ENCODE results near the gene PMP22. TPM values are rescaled to one million over a fixed set of nuclear protein-coding genes. Genes with fewer than 3 reads are reported as not detected.

The PMP22 gene
- total and polyA plus RNA-seq, 4 donors, result 78.1 to 168 (median 138) TPM

DNA sequence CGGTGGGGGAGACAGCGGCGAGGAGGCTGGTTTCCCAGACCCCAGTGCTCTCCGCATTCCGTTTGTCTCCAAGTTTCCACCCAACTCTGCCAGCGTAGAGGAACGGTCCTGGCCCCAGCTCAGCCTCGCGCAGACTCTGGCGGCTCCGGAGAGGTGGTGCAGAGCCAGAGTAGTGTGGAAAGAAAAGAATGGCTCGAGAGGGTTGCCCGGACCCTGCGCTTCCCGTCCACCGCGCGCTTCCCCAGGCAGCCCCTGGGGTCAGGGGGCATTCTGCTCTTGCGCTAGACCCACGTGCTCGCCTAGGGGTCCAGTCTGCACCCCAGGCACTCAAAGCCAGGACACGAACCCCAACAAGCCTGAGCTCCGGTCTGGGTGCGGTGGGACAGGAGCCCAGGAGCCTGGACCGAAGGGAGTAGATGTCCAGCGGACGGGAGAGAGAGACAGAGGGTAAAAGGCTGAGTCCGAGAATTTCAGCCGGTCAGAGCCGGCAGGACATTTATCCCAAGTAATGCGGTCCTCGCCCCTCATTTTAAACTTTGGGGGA lies 3.8 kb downstream of the PMP22 start:
- H3K36me3 ChIP-seq (ENCODE audit: control insufficient read depth in 4 of 4, insufficient read depth in 4 of 4, low read length in 4 of 4), result peaks cover 11 to 26% (median 18%) of the 10 kb centered on the region in 4 donors
- peaks cover 8 to 53% (median 10%) of the 10 kb centered on the region in 5 donors for H3K4me1 ChIP-seq (ENCODE audit: control insufficient read depth in 5 of 5, insufficient read depth in 5 of 5, low read length in 5 of 5)
- DNase-seq (peak; percentile 67 to 77 (median 73)), ATAC-seq (ENCODE audit: insufficient read depth, low FRiP score) (no peak)
- H3K9ac ChIP-seq (ENCODE audit: insufficient read depth in 1 of 2, low read length in 2 of 2), result peak overlapping the region; percentile 66 to 93
- no peaks in the 10 kb centered on the region for H3K9me3 ChIP-seq (ENCODE audit: control insufficient read depth in 4 of 4, insufficient read depth in 3 of 4, low read length in 3 of 4)
- peak overlapping the region; percentile 87 for H3K27ac ChIP-seq (ENCODE audit: low read depth in 1 of 2, low read length in 1 of 2)
- peak overlapping the region; percentile 77 for H3K4me3 ChIP-seq
- TF ChIP-seq, protein P1, sequence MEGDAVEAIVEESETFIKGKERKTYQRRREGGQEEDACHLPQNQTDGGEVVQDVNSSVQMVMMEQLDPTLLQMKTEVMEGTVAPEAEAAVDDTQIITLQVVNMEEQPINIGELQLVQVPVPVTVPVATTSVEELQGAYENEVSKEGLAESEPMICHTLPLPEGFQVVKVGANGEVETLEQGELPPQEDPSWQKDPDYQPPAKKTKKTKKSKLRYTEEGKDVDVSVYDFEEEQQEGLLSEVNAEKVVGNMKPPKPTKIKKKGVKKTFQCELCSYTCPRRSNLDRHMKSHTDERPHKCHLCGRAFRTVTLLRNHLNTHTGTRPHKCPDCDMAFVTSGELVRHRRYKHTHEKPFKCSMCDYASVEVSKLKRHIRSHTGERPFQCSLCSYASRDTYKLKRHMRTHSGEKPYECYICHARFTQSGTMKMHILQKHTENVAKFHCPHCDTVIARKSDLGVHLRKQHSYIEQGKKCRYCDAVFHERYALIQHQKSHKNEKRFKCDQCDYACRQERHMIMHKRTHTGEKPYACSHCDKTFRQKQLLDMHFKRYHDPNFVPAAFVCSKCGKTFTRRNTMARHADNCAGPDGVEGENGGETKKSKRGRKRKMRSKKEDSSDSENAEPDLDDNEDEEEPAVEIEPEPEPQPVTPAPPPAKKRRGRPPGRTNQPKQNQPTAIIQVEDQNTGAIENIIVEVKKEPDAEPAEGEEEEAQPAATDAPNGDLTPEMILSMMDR (IDR thresholded peaks at IDR 0.05; ENCODE audit: control extremely low read depth, extremely low read depth), result no peak
- H3K27me3 ChIP-seq (ENCODE audit: control insufficient read depth in 3 of 3, insufficient read depth in 3 of 3, low read length in 2 of 3), result peaks cover 0 to 6% (median 3%) of the 10 kb centered on the region in 3 donors
- WGBS, 2 donors, result 3 to 4% methylated on average over 32 of the region's 32 CpGs

DNA sequence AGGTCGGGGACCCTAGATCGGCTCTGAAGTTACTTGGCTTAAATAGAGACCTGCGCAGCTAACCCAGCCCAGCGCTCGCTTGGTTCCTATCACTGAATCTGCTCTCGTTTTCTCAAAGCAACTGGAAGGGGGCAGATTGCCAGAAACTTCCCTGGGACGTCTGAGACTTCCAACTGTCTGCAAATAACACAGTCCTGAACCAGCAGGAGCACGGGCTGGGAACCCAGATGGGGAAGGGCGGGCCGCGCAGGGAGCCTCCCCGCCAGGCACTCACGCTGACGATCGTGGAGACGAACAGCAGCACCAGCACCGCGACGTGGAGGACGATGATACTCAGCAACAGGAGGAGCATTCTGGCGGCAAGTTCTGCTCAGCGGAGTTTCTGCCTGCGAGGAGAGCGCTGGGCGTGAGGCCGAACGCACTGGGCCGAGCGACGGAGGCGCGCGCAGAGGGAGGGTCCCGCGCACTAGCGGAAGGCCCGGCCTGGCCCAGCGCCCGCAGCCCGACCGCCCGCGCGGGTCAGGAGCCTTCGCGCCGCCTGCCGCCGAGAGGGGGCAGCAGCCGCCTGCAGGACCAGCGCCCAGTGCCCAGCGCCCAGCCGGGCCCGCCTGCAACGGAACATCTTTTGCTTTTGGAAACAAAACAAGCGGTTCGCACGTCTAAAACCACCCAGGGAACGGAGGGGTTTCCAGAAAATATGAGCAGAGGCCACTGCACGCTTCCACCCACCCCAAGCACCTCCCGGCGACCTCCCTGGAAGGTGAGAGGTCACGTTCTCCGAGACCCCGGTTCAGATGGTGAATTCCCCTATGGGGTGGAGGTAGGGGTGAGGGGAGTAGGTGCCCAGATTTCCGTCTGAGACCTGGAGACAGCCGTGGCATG lies 4.5 kb downstream of the PMP22 start:
- TF ChIP-seq, protein P1 (IDR thresholded peaks at IDR 0.05; ENCODE audit: control extremely low read depth, extremely low read depth), result peak; percentile 75
- ATAC-seq (ENCODE audit: insufficient read depth, low FRiP score), result peak; percentile 87
- WGBS, 2 donors, result 1% methylated on average over 59 to 67 of the region's 67 CpGs
- Histone ChIP-seq H3K4me3 (peak overlapping the region; percentile 77), H3K4me1 (ENCODE audit: control insufficient read depth in 5 of 5, insufficient read depth in 5 of 5, low read length in 5 of 5) (peaks cover 8 to 53% (median 15%) of the 10 kb centered on the region in 5 donors), H3K27me3 (ENCODE audit: control insufficient read depth in 3 of 3, insufficient read depth in 3 of 3, low read length in 2 of 3) (peaks cover 0 to 6% (median 3%) of the 10 kb centered on the region in 3 donors), H3K27ac (ENCODE audit: low read depth in 1 of 2, low read length in 1 of 2) (peak overlapping the region; percentile 87), H3K9ac (ENCODE audit: insufficient read depth in 1 of 2, low read length in 2 of 2) (peak overlapping the region; percentile 66 to 93), H3K36me3 (ENCODE audit: control insufficient read depth in 4 of 4, insufficient read depth in 4 of 4, low read length in 4 of 4) (peaks cover 11 to 33% (median 22%) of the 10 kb centered on the region in 4 donors), H3K9me3 (ENCODE audit: control insufficient read depth in 4 of 4, insufficient read depth in 3 of 4, low read length in 3 of 4) (no peaks in the 10 kb centered on the region)
- peak; percentile 94 to 96 (median 95) for DNase-seq

DNA sequence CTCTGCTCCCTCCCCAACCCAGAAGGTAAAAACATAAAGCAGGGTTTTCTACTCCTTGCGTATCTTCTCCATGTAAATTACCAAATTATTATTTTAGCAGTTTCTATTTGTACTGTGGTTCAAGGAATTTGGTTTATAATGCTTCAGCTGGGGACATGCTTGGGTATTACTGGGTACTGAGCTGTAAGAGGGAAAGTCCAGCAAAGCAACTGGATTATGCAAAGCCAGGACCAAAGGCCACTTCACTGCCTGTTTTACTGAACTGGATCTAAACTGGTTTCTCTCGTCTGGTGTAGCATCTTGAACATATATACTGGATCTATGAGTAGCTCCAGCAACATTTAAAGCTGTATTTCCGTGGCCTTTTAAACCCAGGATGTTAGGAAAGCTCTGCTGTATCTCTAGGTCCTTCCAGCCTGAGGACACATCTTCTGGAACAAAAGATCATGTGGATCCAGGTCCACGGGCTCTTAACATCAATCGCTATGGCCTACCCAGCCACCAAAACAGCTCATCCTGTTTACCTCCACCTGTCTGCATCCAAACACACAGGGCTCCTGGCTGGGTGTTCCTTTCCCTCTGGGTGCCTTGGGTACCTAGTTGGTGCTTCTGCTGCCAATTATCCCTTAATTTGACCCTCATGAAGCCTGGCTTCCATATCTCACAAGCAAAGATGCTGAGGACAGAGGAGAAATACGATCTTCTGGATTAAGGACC lies 7.2 kb downstream of the PMP22 start:
- WGBS, 2 donors, result 84 to 90% methylated on average over 6 of the region's 6 CpGs
- H3K27me3 ChIP-seq (ENCODE audit: control insufficient read depth in 3 of 3, insufficient read depth in 3 of 3, low read length in 2 of 3), result peaks cover 0 to under 1% (median 0%) of the 10 kb centered on the region in 3 donors
- DNase-seq (no peak), ATAC-seq (ENCODE audit: insufficient read depth, low FRiP score) (no peak)
- H3K36me3 ChIP-seq (ENCODE audit: control insufficient read depth in 4 of 4, insufficient read depth in 4 of 4, low read length in 4 of 4), result peaks cover 15 to 51% (median 35%) of the 10 kb centered on the region in 4 donors
- H3K4me1 ChIP-seq (ENCODE audit: control insufficient read depth in 5 of 5, insufficient read depth in 5 of 5, low read length in 5 of 5), result peaks cover 5 to 36% (median 15%) of the 10 kb centered on the region in 5 donors
- peak overlapping the region; percentile 34 to 66 for H3K27ac ChIP-seq (ENCODE audit: low read depth in 1 of 2, low read length in 1 of 2)
- no peak overlapping the region for H3K9ac ChIP-seq (ENCODE audit: insufficient read depth in 1 of 2, low read length in 2 of 2)
- no peaks in the 10 kb centered on the region for H3K9me3 ChIP-seq (ENCODE audit: control insufficient read depth in 4 of 4, insufficient read depth in 3 of 4, low read length in 3 of 4)
- H3K4me3 ChIP-seq, result peak overlapping the region; percentile 2
- TF ChIP-seq, protein P1 (IDR thresholded peaks at IDR 0.05; ENCODE audit: control extremely low read depth, extremely low read depth), result no peak

Measured in lung (tissue), 12 donors.